GM12878 (cell line): ENCODE results near the gene NR2C2AP. TPM values are rescaled to one million over a fixed set of nuclear protein-coding genes. Genes with fewer than 3 reads are reported as not detected.

Source experiments
- BHLHE40 ChIP-seq, 2 experiments: fragments of 450-650 bp in 1 of 2; IDR thresholded peaks; 2 replicates each; pipeline ENCODE4 v1.6.1; 2011 to 2017; ENCODE audit warnings: low read depth in 2 of 2, borderline replicate concordance in 1 of 2, improper control_type of control experiment in 1 of 2, low read length in 1 of 2, mild to moderate bottlenecking in 1 of 2
- CBX5 ChIP-seq: sonication (generic); IDR thresholded peaks from 2 replicates; pipeline ENCODE4 v1.6.1; 2016; ENCODE audit warnings: low read depth, moderate library complexity, mild to moderate bottlenecking, inconsistent platforms
- DPF2 ChIP-seq: fragments of 450-650 bp; IDR thresholded peaks from 2 replicates; pipeline ENCODE4 v1.6.1; 2017; ENCODE audit warnings: mild to moderate bottlenecking
- FOXK2 ChIP-seq: fragments of 450-650 bp; IDR thresholded peaks from 2 replicates; pipeline ENCODE4 v1.6.1; 2017; ENCODE audit warnings: mild to moderate bottlenecking, moderate library complexity
- KDM1A ChIP-seq: fragments of 200-600 bp; sonication (generic); IDR thresholded peaks from 2 replicates; pipeline ENCODE4 v1.6.1; 2016; ENCODE audit warnings: borderline replicate concordance
- MYB ChIP-seq: fragments of 150-350 bp; IDR thresholded peaks from 2 replicates; pipeline ENCODE4 v1.6.1; 2014; ENCODE audit warnings: mild to moderate bottlenecking, low read depth, low read length, borderline replicate concordance
- SMAD5 ChIP-seq: IDR thresholded peaks from 2 replicates; pipeline ENCODE4 v1.6.1; 2016; ENCODE audit warnings: antibody characterized with exemption, low read depth
- SMARCA5 ChIP-seq: fragments of 450-650 bp; IDR thresholded peaks from 2 replicates; pipeline ENCODE4 v1.6.1; 2017; ENCODE audit warnings: mild to moderate bottlenecking
- SP1 ChIP-seq: IDR thresholded peaks from one replicate; pipeline ENCODE4 v1.6.1; 2011; ENCODE audit warnings: low read depth, low read length
- WRNIP1 ChIP-seq: IDR thresholded peaks from 2 replicates; pipeline ENCODE4 v1.6.1; 2011; ENCODE audit warnings: low read depth, low read length, improper control_type of control experiment, borderline replicate concordance
- YBX1 ChIP-seq: fragments of 450-650 bp; IDR thresholded peaks from 2 replicates; pipeline ENCODE4 v1.6.1; 2016; ENCODE audit warnings: antibody characterized with exemption
- ZSCAN29 ChIP-seq: fragments of 450-650 bp; IDR thresholded peaks from 2 replicates; pipeline ENCODE4 v1.6.1; 2017; ENCODE audit warnings: mild to moderate bottlenecking, moderate library complexity
- polyA plus RNA-seq, 11 experiments: library from polyadenylated mRNA; depleted of rRNA in 4 of 11; unstranded in 6 of 11; stranded (reverse) in 5 of 11; fragments of >200 nt; fragmentation: Nextera tagmentation in 4 of 11; fragmentation: Illumina TruSeq in 1 of 11; extraction: Ambion mirVana in 4 of 11; extraction: Trizol in 1 of 11; gene quantifications; 1 replicate in 1 of 11; 2 replicates in 10 of 11; pipeline versions ENCODE4 v1.2.1 to v1.2.3, GENCODE V29; 2011 to 2016; ENCODE audit warnings: inconsistent platforms in 2 of 11, missing spikeins in 2 of 11, low read depth in 1 of 11
- total RNA-seq, 4 experiments: library from RNA; depleted of rRNA in 3 of 4; stranded (reverse); fragments of >200 nt in 3 of 4; fragmentation: Illumina TruSeq in 1 of 4; extraction: Trizol in 1 of 4; gene quantifications; 2 replicates each; pipeline versions ENCODE4 v1.2.1 to v1.2.3, GENCODE V29; 2013 to 2021
- TF ChIP-seq, protein P1 (sequence below): fragments of 450-650 bp; IDR thresholded peaks from 2 replicates; pipeline ENCODE4 v1.6.1; 2018; ENCODE audit warnings: mild to moderate bottlenecking, low read depth, moderate library complexity; ENCODE audit not compliant: partially characterized antibody
- TF ChIP-seq, protein P2 (sequence below): IDR thresholded peaks from 2 replicates; pipeline ENCODE4 v1.6.1; 2012; ENCODE audit warnings: low read depth, low read length, improper control_type of control experiment
- TF ChIP-seq, protein P3 (sequence below): fragments of 450-650 bp; IDR thresholded peaks from 2 replicates; pipeline ENCODE4 v1.6.1; 2016; ENCODE audit warnings: mild to moderate bottlenecking
- TF ChIP-seq, protein P4 (sequence below): IDR thresholded peaks from 2 replicates; pipeline ENCODE4 v1.6.1; 2011; ENCODE audit warnings: low read depth, mild to moderate bottlenecking, low read length, moderate library complexity, borderline replicate concordance; ENCODE audit errors: extremely low read depth
- TF ChIP-seq, protein P5 (sequence below): fragments of 450-650 bp; IDR thresholded peaks from 2 replicates; pipeline ENCODE4 v1.6.1; 2016; ENCODE audit warnings: mild to moderate bottlenecking
- TF ChIP-seq, protein P6 (sequence below): IDR thresholded peaks from 2 replicates; pipeline ENCODE4 v1.6.1; 2011; ENCODE audit warnings: borderline replicate concordance, low read depth, mild to moderate bottlenecking, moderate library complexity, mixed read lengths, low read length; ENCODE audit not compliant: insufficient read depth; ENCODE audit errors: extremely low read length
- TF ChIP-seq, protein P7 (sequence below): fragments of 450-650 bp; IDR thresholded peaks from 2 replicates; pipeline ENCODE4 v1.6.1; 2017; ENCODE audit warnings: antibody characterized with exemption, mild to moderate bottlenecking, moderate library complexity

The NR2C2AP gene
- total and polyA plus RNA-seq, 10 of the 15 experiments (the other 5 are each of a cell fraction or from before 2014, with no cell fraction given): 21.5 to 44.8 (median 28.1) TPM

DNA sequence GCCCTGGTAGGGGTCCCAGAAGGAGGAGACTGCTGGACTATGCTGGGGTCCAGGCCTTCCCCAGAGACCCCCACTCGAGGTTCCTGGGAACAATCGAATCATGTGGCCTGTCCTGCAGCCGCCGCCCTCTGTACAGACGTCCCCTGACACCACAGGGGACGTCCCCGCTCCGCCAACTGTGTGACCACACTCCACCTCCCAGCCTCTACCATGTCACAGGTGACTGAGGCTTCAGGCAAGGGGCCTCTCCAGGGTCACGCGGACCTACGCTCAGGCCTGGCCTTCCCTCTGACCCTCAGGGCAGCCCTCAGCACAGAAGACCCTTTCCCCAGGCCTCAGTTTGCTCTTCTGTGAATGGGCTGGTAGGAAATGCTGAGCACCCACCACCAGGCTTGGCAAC, 51.8 kb downstream of the NR2C2AP start (continued):
- TF ChIP-seq ZSCAN29 (no peak), SP1 (peak; percentile 30), SMAD5 (no peak), BHLHE40 (IDR thresholded peaks at IDR 0.05; ENCODE audit: borderline replicate concordance in 1 of 2, low read depth in 2 of 2, low read length in 1 of 2) (peak; percentile 58 to 63; a peak in 3 of 4 replicates), MYB (no peak), DPF2 (peak; percentile 58; the same call in 1 of the 2 replicates), CBX5 (no peak), WRNIP1 (no peak), YBX1 (no peak), KDM1A (no peak), SMARCA5 (peak; percentile 12; the same call in 1 of the 2 replicates), FOXK2 (no peak)
- TF ChIP-seq, protein P1, sequence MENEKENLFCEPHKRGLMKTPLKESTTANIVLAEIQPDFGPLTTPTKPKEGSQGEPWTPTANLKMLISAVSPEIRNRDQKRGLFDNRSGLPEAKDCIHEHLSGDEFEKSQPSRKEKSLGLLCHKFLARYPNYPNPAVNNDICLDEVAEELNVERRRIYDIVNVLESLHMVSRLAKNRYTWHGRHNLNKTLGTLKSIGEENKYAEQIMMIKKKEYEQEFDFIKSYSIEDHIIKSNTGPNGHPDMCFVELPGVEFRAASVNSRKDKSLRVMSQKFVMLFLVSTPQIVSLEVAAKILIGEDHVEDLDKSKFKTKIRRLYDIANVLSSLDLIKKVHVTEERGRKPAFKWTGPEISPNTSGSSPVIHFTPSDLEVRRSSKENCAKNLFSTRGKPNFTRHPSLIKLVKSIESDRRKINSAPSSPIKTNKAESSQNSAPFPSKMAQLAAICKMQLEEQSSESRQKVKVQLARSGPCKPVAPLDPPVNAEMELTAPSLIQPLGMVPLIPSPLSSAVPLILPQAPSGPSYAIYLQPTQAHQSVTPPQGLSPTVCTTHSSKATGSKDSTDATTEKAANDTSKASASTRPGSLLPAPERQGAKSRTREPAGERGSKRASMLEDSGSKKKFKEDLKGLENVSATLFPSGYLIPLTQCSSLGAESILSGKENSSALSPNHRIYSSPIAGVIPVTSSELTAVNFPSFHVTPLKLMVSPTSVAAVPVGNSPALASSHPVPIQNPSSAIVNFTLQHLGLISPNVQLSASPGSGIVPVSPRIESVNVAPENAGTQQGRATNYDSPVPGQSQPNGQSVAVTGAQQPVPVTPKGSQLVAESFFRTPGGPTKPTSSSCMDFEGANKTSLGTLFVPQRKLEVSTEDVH: no peak
- TF ChIP-seq, protein P2, sequence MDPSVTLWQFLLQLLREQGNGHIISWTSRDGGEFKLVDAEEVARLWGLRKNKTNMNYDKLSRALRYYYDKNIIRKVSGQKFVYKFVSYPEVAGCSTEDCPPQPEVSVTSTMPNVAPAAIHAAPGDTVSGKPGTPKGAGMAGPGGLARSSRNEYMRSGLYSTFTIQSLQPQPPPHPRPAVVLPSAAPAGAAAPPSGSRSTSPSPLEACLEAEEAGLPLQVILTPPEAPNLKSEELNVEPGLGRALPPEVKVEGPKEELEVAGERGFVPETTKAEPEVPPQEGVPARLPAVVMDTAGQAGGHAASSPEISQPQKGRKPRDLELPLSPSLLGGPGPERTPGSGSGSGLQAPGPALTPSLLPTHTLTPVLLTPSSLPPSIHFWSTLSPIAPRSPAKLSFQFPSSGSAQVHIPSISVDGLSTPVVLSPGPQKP: no peak
- TF ChIP-seq, protein P3, sequence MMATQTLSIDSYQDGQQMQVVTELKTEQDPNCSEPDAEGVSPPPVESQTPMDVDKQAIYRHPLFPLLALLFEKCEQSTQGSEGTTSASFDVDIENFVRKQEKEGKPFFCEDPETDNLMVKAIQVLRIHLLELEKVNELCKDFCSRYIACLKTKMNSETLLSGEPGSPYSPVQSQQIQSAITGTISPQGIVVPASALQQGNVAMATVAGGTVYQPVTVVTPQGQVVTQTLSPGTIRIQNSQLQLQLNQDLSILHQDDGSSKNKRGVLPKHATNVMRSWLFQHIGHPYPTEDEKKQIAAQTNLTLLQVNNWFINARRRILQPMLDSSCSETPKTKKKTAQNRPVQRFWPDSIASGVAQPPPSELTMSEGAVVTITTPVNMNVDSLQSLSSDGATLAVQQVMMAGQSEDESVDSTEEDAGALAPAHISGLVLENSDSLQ: peak; percentile 18; the same call in 1 of the 2 replicates
- TF ChIP-seq, protein P4, sequence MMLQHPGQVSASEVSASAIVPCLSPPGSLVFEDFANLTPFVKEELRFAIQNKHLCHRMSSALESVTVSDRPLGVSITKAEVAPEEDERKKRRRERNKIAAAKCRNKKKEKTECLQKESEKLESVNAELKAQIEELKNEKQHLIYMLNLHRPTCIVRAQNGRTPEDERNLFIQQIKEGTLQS: no peak
- TF ChIP-seq, protein P5, sequence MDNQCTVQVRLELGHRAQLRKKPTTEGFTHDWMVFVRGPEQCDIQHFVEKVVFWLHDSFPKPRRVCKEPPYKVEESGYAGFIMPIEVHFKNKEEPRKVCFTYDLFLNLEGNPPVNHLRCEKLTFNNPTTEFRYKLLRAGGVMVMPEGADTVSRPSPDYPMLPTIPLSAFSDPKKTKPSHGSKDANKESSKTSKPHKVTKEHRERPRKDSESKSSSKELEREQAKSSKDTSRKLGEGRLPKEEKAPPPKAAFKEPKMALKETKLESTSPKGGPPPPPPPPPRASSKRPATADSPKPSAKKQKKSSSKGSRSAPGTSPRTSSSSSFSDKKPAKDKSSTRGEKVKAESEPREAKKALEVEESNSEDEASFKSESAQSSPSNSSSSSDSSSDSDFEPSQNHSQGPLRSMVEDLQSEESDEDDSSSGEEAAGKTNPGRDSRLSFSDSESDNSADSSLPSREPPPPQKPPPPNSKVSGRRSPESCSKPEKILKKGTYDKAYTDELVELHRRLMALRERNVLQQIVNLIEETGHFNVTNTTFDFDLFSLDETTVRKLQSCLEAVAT: 0 out of 2 replicates have a peak, but pooled peaks have one; percentile 17
- TF ChIP-seq, protein P6, sequence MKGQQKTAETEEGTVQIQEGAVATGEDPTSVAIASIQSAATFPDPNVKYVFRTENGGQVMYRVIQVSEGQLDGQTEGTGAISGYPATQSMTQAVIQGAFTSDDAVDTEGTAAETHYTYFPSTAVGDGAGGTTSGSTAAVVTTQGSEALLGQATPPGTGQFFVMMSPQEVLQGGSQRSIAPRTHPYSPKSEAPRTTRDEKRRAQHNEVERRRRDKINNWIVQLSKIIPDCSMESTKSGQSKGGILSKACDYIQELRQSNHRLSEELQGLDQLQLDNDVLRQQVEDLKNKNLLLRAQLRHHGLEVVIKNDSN: no peak
- TF ChIP-seq, protein P7, sequence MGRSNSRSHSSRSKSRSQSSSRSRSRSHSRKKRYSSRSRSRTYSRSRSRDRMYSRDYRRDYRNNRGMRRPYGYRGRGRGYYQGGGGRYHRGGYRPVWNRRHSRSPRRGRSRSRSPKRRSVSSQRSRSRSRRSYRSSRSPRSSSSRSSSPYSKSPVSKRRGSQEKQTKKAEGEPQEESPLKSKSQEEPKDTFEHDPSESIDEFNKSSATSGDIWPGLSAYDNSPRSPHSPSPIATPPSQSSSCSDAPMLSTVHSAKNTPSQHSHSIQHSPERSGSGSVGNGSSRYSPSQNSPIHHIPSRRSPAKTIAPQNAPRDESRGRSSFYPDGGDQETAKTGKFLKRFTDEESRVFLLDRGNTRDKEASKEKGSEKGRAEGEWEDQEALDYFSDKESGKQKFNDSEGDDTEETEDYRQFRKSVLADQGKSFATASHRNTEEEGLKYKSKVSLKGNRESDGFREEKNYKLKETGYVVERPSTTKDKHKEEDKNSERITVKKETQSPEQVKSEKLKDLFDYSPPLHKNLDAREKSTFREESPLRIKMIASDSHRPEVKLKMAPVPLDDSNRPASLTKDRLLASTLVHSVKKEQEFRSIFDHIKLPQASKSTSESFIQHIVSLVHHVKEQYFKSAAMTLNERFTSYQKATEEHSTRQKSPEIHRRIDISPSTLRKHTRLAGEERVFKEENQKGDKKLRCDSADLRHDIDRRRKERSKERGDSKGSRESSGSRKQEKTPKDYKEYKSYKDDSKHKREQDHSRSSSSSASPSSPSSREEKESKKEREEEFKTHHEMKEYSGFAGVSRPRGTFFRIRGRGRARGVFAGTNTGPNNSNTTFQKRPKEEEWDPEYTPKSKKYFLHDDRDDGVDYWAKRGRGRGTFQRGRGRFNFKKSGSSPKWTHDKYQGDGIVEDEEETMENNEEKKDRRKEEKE: no peak
